H9 (cell line): ENCODE results near the gene SLC2A4RG. TPM values are rescaled to one million over a fixed set of nuclear protein-coding genes. Genes with fewer than 3 reads are reported as not detected.

ENCODE experiments used
- DNase-seq: peaks from one replicate; pipeline ENCODE4 v3.0.0-alpha.2; 2017
- H2AFZ ChIP-seq: one replicate; pipeline ENCODE4 v1.6.1; 2013; ENCODE audit warnings: mild to moderate bottlenecking, low read length, control low read depth, moderate library complexity
- H2AK5ac ChIP-seq: 2 replicates; pipeline ENCODE4 v1.6.1; 2013; ENCODE audit warnings: low read length, control low read depth, mixed read lengths; ENCODE audit not compliant: insufficient read length
- H2BK120ac ChIP-seq: one replicate; pipeline ENCODE4 v1.6.1; 2013; ENCODE audit warnings: low read depth, mild to moderate bottlenecking, low read length, control low read depth, inconsistent platforms; ENCODE audit not compliant: poor library complexity, severe bottlenecking
- H2BK12ac ChIP-seq: 2 replicates; pipeline ENCODE4 v1.6.1; 2013; ENCODE audit warnings: low read length, control low read depth, mixed read lengths, low read depth; ENCODE audit not compliant: insufficient read length
- H2BK15ac ChIP-seq: 2 replicates; pipeline ENCODE4 v1.6.1; 2013; ENCODE audit warnings: low read depth, low read length, control low read depth
- H2BK20ac ChIP-seq: one replicate; pipeline ENCODE4 v1.6.1; 2013; ENCODE audit warnings: low read depth, mild to moderate bottlenecking, low read length, control low read depth, inconsistent platforms; ENCODE audit not compliant: poor library complexity, severe bottlenecking
- H2BK5ac ChIP-seq: 2 replicates; pipeline ENCODE4 v1.6.1; 2013; ENCODE audit warnings: low read length, control low read depth, mixed read lengths; ENCODE audit not compliant: insufficient read length
- H3K14ac ChIP-seq: 2 replicates; pipeline ENCODE4 v1.6.1; 2013; ENCODE audit warnings: low read length, control low read depth; ENCODE audit not compliant: insufficient read depth
- H3K18ac ChIP-seq: 2 replicates; pipeline ENCODE4 v1.6.1; 2013; ENCODE audit warnings: low read depth, mild to moderate bottlenecking, mixed read lengths, low read length, control low read depth; ENCODE audit not compliant: insufficient read length
- H3K23ac ChIP-seq: 2 replicates; pipeline ENCODE4 v1.6.1; 2013; ENCODE audit warnings: low read length, control low read depth, mixed read lengths, low read depth; ENCODE audit not compliant: insufficient read length
- H3K23me2 ChIP-seq: 2 replicates; pipeline ENCODE4 v1.6.1; 2013; ENCODE audit warnings: low read depth, mild to moderate bottlenecking, mixed read lengths, low read length, control low read depth; ENCODE audit not compliant: insufficient read length, poor library complexity, severe bottlenecking
- H3K27ac ChIP-seq: 2 replicates; pipeline ENCODE4 v1.5.1; 2013; ENCODE audit warnings: low read length, control low read depth, mixed read lengths, low read depth; ENCODE audit not compliant: insufficient read length
- H3K27me3 ChIP-seq: 2 replicates; pipeline ENCODE4 v1.6.1; 2013; ENCODE audit warnings: low read length, control low read depth, inconsistent platforms; ENCODE audit not compliant: insufficient read depth
- H3K4ac ChIP-seq: 2 replicates; pipeline ENCODE4 v1.6.1; 2013; ENCODE audit warnings: low read depth, mild to moderate bottlenecking, control low read depth, inconsistent platforms, low read length, moderate library complexity
- H3K4me1 ChIP-seq: 2 replicates; pipeline ENCODE4 v1.6.1; 2013; ENCODE audit warnings: low read length, control low read depth, inconsistent platforms; ENCODE audit not compliant: insufficient read depth
- H3K4me2 ChIP-seq: 2 replicates; pipeline ENCODE4 v1.6.1; 2013; ENCODE audit warnings: low read length, control low read depth, mixed read lengths; ENCODE audit not compliant: insufficient read length, insufficient read depth
- H3K56ac ChIP-seq: 2 replicates; pipeline ENCODE4 v1.6.1; 2013; ENCODE audit warnings: low read depth, mild to moderate bottlenecking, mixed read lengths, low read length, control low read depth; ENCODE audit not compliant: insufficient read length
- H3K79me1 ChIP-seq: 2 replicates; pipeline ENCODE4 v1.6.1; 2013; ENCODE audit warnings: low read depth, mild to moderate bottlenecking, moderate library complexity, low read length, control low read depth, inconsistent platforms; ENCODE audit not compliant: insufficient read depth, poor library complexity, severe bottlenecking
- H3K79me2 ChIP-seq: 2 replicates; pipeline ENCODE4 v1.6.1; 2013; ENCODE audit warnings: low read length, control low read depth, inconsistent platforms; ENCODE audit not compliant: insufficient read depth
- H3K9ac ChIP-seq: 2 replicates; pipeline ENCODE4 v1.6.1; 2013; ENCODE audit warnings: low read length, control low read depth, mixed read lengths; ENCODE audit not compliant: insufficient read length; ENCODE audit errors: extremely low read depth
- H3K9me3 ChIP-seq: one replicate; pipeline ENCODE4 v1.6.1; 2013; ENCODE audit warnings: low read depth, low read length, inconsistent platforms; ENCODE audit not compliant: control insufficient read depth
- H3T11ph ChIP-seq: one replicate; pipeline ENCODE4 v1.6.1; 2013; ENCODE audit warnings: mild to moderate bottlenecking, low read length, control low read depth, inconsistent platforms
- H4K20me1 ChIP-seq: one replicate; pipeline ENCODE4 v1.6.1; 2013; ENCODE audit not compliant: control insufficient read depth, insufficient read length, insufficient read depth
- H4K5ac ChIP-seq: 2 replicates; pipeline ENCODE4 v1.6.1; 2013; ENCODE audit warnings: low read depth, mild to moderate bottlenecking, mixed read lengths, low read length, control low read depth; ENCODE audit not compliant: insufficient read length
- H4K8ac ChIP-seq: replicated peaks from 2 replicates; pipeline ENCODE4 v1.6.1; 2013; ENCODE audit warnings: low read length, control low read depth, mixed read lengths, low read depth; ENCODE audit not compliant: insufficient read length
- H4K91ac ChIP-seq: 2 replicates; pipeline ENCODE4 v1.6.1; 2013; ENCODE audit warnings: low read depth, mild to moderate bottlenecking, moderate library complexity, mixed read lengths, low read length, control low read depth; ENCODE audit not compliant: insufficient read length
- H3K27ac Mint-ChIP-seq, 3 experiments: 2 replicates in 2 of 3; 3 replicates in 1 of 3; pipeline ENCODE4 v1.8.0; 2020 to 2021; ENCODE audit warnings: mixed read lengths in 3 of 3, mild to moderate bottlenecking in 1 of 3, moderate library complexity in 1 of 3
- H3K27me3 Mint-ChIP-seq: 2 replicates; pipeline ENCODE4 v1.8.0; 2021; ENCODE audit warnings: low read depth, mild to moderate bottlenecking, moderate library complexity, mixed read lengths
- H3K36me3 Mint-ChIP-seq, 3 experiments: 2 replicates in 2 of 3; 3 replicates in 1 of 3; pipeline ENCODE4 v1.8.0; 2020 to 2021; ENCODE audit warnings: low read depth in 3 of 3, mixed read lengths in 3 of 3; ENCODE audit not compliant: insufficient read depth in 1 of 3
- H3K4me1 Mint-ChIP-seq, 2 experiments: 2 replicates each; pipeline ENCODE4 v1.8.0; 2020; ENCODE audit warnings: mixed read lengths in 2 of 2
- H3K4me3 Mint-ChIP-seq, 2 experiments: 2 replicates in 1 of 2; 3 replicates in 1 of 2; pipeline ENCODE4 v1.8.0; 2020 to 2021; ENCODE audit warnings: mild to moderate bottlenecking in 2 of 2, mixed read lengths in 2 of 2, moderate library complexity in 1 of 2
- H3K9me3 Mint-ChIP-seq, 2 experiments: 2 replicates in 1 of 2; 3 replicates in 1 of 2; pipeline ENCODE4 v1.8.0; 2020; ENCODE audit warnings: mild to moderate bottlenecking in 2 of 2, mixed read lengths in 2 of 2, moderate library complexity in 1 of 2
- WGBS: extraction: QIAGEN DNeasy Blood & Tissue Kit; methylation state at CpG from one replicate; pipeline ENCODE4 v1.1.7; 2013; ENCODE audit warnings: missing lambda C conversion rate, low lambda C conversion rate, mixed read lengths; ENCODE audit not compliant: insufficient read length; ENCODE audit errors: extremely low coverage; 5-methylcytosine and 5-hydroxymethylcytosine counted together
- total RNA-seq: library from RNA; stranded (reverse); gene quantifications from 2 replicates; pipeline ENCODE4 v1.2.1, GENCODE V29; 2021
- TF ChIP-seq, protein P1 (sequence below): fragments of 200-600 bp; sonication (generic); conservative IDR thresholded peaks from 3 replicates; pipeline ENCODE4 v1.8.0; 2021; ENCODE audit warnings: antibody characterized with exemption, mild to moderate bottlenecking

The SLC2A4RG gene
- total RNA-seq, 1 experiment from 2014 or later = 43.9 TPM

- peak; percentile 38 for DNase-seq
- Mint-ChIP-seq H3K9me3 (no peaks in the 10 kb centered on the region), H3K36me3 (peaks cover 0 to 5% (median 2%) of the 10 kb centered on the region in 3 experiments; a peak in 4 of 7 replicates), H3K27me3 (no peaks in the 10 kb centered on the region), H3K4me1 (peaks cover 14 to 22% of the 10 kb centered on the region in 2 experiments), H3K27ac (peak overlapping the region; percentile 21 to 45 (median 34); a peak in 4 of 7 replicates), H3K4me3 (no peak overlapping the region)
- Histone ChIP-seq H3K27me3 (no peaks in the 10 kb centered on the region), H3K9ac (no peak overlapping the region), H2BK12ac (no peak overlapping the region), H3K9me3 (no peaks in the 10 kb centered on the region), H3K4ac (no peak overlapping the region), H3K4me1 (no peaks in the 10 kb centered on the region; the same call in 1 of the 2 replicates), H3K4me2 (no peak overlapping the region), H3K14ac (no peak overlapping the region; the same call in 1 of the 2 replicates), H2AFZ (no peak overlapping the region), H3T11ph (no peak overlapping the region), H3K23ac (no peak overlapping the region), H3K79me1 (no peaks in the 10 kb centered on the region), H3K79me2 (no peaks in the 10 kb centered on the region), H3K18ac (no peak overlapping the region), H3K56ac (no peak overlapping the region), H3K27ac (no peak overlapping the region), H3K23me2 (no peaks in the 10 kb centered on the region), H2BK5ac (no peak overlapping the region), H4K8ac (no peak overlapping the region), H2AK5ac (no peak overlapping the region), H2BK120ac (no peak overlapping the region), H2BK20ac (no peak overlapping the region), H4K91ac (no peak overlapping the region), H4K20me1 (no peaks in the 10 kb centered on the region), H2BK15ac (no peak overlapping the region), H4K5ac (no peak overlapping the region)
- TF ChIP-seq, protein P1, sequence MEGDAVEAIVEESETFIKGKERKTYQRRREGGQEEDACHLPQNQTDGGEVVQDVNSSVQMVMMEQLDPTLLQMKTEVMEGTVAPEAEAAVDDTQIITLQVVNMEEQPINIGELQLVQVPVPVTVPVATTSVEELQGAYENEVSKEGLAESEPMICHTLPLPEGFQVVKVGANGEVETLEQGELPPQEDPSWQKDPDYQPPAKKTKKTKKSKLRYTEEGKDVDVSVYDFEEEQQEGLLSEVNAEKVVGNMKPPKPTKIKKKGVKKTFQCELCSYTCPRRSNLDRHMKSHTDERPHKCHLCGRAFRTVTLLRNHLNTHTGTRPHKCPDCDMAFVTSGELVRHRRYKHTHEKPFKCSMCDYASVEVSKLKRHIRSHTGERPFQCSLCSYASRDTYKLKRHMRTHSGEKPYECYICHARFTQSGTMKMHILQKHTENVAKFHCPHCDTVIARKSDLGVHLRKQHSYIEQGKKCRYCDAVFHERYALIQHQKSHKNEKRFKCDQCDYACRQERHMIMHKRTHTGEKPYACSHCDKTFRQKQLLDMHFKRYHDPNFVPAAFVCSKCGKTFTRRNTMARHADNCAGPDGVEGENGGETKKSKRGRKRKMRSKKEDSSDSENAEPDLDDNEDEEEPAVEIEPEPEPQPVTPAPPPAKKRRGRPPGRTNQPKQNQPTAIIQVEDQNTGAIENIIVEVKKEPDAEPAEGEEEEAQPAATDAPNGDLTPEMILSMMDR = no peak
- no CpG with 5 or more reads among the region's 16 CpGs for WGBS
These were observed 14.4 kb downstream of the SLC2A4RG start for GRCh38 chr20:63754008-63754407.
